Fibroblast of lung (primary cell): ENCODE data around the gene PTBP2.

Source experiments
- EZH2 ChIP-seq: IDR thresholded peaks from 2 replicates; pipeline ENCODE4 v1.5.1; 2012; ENCODE audit warnings: low read length, control low read depth, mild to moderate bottlenecking; ENCODE audit errors: missing control alignments
- TF ChIP-seq, protein P1 (sequence below), 2 donors: IDR thresholded peaks in 1 of 2; conservative IDR thresholded peaks in 1 of 2; 1 replicate in 1 of 2; 2 replicates in 1 of 2; pipeline ENCODE4 v1.5.1; 2011 to 2012; ENCODE audit warnings: low read length in 2 of 2, control low read depth in 1 of 2, inconsistent platforms in 1 of 2, low read depth in 1 of 2, mild to moderate bottlenecking in 1 of 2

DNA sequence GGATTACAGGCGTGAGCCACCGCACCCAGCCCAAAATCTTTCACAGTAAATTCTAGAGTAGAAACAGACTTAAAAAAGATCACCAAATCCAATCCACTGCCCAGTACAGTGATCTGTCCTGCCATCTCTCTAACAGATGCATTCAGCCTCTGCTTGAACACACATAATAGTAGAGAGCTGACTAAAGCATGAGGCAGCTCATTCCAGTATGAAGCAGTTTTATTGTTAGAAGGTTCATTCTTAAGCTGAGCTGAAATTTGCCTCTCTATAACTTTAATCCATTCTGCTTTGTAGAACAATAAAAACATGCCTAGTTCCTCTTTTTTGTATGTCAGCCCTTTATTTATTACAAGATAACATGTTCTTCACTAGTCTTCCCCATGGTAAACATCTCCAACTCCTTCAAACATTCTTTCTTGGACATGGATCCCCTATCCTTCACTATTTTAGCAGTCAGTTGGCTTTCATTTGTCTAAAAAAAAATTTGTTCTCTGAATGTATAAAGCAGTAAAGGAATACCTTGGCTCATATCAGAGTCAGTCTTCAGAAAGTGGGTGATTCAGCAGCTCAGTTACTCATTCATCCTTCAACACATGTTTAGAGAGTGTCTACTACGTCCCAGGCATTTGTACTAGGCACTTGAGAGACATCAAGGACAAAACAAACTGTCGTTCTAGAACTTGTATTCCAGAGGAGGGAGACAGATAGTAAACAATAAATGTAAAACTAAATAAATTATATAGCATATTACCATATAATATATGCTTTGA, 10.7 kb upstream of the PTBP2 start:
- TF ChIP-seq, protein P1, sequence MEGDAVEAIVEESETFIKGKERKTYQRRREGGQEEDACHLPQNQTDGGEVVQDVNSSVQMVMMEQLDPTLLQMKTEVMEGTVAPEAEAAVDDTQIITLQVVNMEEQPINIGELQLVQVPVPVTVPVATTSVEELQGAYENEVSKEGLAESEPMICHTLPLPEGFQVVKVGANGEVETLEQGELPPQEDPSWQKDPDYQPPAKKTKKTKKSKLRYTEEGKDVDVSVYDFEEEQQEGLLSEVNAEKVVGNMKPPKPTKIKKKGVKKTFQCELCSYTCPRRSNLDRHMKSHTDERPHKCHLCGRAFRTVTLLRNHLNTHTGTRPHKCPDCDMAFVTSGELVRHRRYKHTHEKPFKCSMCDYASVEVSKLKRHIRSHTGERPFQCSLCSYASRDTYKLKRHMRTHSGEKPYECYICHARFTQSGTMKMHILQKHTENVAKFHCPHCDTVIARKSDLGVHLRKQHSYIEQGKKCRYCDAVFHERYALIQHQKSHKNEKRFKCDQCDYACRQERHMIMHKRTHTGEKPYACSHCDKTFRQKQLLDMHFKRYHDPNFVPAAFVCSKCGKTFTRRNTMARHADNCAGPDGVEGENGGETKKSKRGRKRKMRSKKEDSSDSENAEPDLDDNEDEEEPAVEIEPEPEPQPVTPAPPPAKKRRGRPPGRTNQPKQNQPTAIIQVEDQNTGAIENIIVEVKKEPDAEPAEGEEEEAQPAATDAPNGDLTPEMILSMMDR (conservative IDR thresholded peaks at IDR 0.05 in 1 of 2, IDR thresholded peaks at IDR 0.05 in 1 of 2; ENCODE audit: low read depth in 1 of 2, low read length in 2 of 2): no peak
- TF ChIP-seq EZH2: no peak
